ENCODE data around the gene SHH. TPM values are rescaled to one million over a fixed set of nuclear protein-coding genes. Genes with fewer than 3 reads are reported as not detected.

Gene SHH
- total and polyA plus RNA-seq, 9 donors = 0.33 to 0.48 TPM; not detected in 7

DNA sequence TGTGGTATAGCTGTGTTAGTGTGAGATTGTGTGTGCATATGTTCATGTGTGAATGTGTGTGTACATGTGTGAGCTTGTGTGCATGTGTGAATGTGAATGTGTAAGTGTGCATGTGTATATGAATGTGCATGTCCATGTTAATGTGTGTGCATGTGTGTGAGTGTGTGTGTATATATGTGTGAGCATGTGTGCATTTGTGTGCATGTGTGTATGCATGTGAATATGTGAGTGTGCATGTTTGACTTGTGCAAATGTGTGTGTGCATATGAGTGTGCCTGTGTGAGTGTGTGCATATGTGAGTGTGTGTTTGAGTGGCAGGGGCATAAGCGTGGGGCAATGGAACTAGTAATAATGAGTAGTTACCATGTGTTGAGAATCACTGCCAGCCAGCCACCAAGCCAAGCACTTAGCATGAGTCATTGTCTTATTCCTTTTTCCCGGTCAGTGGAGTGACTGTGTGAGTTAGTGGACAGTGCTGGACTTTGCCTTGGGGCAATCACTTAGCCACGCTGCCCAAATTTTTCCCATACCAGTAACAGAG is 46.3 kb upstream of the SHH start:
- no peak for DNase-seq
- Histone ChIP-seq H3K4me1 (ENCODE audit: insufficient read depth) (no peaks in the 10 kb centered on the region), H3K27me3 (no peaks in the 10 kb centered on the region), H3K9me3 (no peaks in the 10 kb centered on the region), H3K27ac (no peak overlapping the region), H3K4me3 (no peak overlapping the region), H3K36me3 (no peaks in the 10 kb centered on the region)
- 71 to 83% (median 79%) methylated on average over 3 of the region's 3 CpGs for WGBS, 3 donors
- TF ChIP-seq CTCF (IDR thresholded peaks at IDR 0.05) = no peak
- no peak for TF ChIP-seq EP300 (IDR thresholded peaks at IDR 0.05)
- no peak for TF ChIP-seq POLR2A (IDR thresholded peaks at IDR 0.05)
- intact Hi-C loops (cut with DNase I) = no loop called here

- 62 to 80% (median 64%) methylated on average over 3 of the region's 3 CpGs for WGBS, 3 donors
- H3K36me3 ChIP-seq = no peaks in the 10 kb centered on the region
- no peaks in the 10 kb centered on the region for H3K27me3 ChIP-seq
- no peak for DNase-seq
- intact Hi-C loops (cut with DNase I) = no loop called here
- H3K27ac ChIP-seq = no peak overlapping the region
- peaks cover 0 to 6% of the 10 kb centered on the region in 2 donors for H3K9me3 ChIP-seq
- no peaks in the 10 kb centered on the region for H3K4me1 ChIP-seq (ENCODE audit: insufficient read depth)
- TF ChIP-seq EP300 (IDR thresholded peaks at IDR 0.05) (no peak), POLR2A (IDR thresholded peaks at IDR 0.05) (no peak), CTCF (IDR thresholded peaks at IDR 0.05) (no peak)
- H3K4me3 ChIP-seq = no peak overlapping the region
Observed at GRCh38 chr7:155857141-155857540, 44.9 kb upstream of the SHH start.

DNA sequence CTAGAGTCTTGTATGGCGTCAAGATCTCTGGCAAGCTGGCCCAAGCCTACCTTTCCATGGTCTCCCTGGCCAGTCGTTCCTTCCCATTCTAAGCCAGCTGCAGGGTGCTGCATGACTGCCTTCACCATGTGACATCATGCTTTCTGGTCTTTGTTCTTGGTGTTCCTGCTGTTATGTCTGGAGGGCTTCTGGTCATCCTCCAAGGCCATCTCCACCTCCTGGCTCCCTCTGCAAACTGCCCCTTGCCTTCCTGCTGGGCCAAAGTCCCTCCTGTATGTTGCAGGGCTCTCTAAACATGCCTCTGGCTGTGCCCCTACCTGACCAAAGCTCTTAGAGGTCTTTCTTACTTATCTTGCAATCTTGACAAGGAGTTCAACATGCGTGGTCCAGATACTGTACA is 44.4 kb upstream of the SHH start:
- WGBS, 3 donors = 77 to 82% (median 79%) methylated on average over 3 of the region's 3 CpGs
- Histone ChIP-seq H3K4me1 (ENCODE audit: insufficient read depth) (no peaks in the 10 kb centered on the region), H3K27ac (no peak overlapping the region), H3K9me3 (peaks cover 0 to 6% of the 10 kb centered on the region in 2 donors), H3K27me3 (no peaks in the 10 kb centered on the region), H3K4me3 (no peak overlapping the region), H3K36me3 (no peaks in the 10 kb centered on the region)
- intact Hi-C loops (cut with DNase I) = no loop called here
- TF ChIP-seq CTCF (IDR thresholded peaks at IDR 0.05) = no peak
- no peak for TF ChIP-seq EP300 (IDR thresholded peaks at IDR 0.05)
- TF ChIP-seq POLR2A (IDR thresholded peaks at IDR 0.05) = no peak
- DNase-seq = no peak

DNA sequence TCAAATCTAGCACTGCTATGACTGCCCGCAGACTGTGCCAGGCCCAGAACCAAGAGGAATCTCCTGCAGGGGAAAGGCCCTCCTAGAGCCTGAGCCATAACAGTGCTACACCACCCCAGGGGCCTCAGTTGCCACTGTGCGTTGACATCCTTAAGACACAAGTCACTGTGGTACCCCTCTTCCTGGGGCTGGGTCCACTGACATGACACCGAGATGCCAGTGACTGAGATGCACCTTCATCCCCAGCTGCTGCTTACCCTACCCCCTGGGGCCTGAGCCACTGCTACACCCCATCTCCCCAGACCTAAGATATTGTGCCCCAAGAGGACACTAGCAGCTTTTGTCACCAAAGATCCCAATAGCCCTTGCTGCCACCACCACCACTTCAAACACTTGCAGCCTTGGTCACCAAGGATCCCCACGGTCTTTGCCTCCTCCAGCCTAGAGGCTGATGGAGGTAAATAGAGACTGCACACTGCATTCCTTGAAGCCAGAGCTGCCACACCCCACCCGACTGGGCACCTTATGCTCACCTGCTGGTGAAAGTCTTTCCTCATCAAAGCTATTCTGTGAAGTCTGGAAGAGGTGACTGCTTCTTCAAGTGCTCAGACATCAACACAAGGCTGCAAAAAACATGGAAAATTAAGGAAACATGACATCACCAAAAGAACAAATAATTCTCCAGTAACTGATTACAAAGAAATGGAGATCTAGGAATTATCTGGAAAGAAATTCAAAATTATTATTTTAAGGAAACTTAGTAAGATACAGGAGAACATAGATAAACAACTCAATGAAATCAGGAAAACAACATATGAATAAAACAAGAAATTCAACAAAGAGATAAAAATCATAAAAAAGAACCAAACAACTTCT is 40.4 kb upstream of the SHH start:
- Histone ChIP-seq H3K27ac (no peak overlapping the region), H3K4me3 (no peak overlapping the region), H3K9me3 (peaks cover 0 to 6% of the 10 kb centered on the region in 2 donors), H3K27me3 (no peaks in the 10 kb centered on the region), H3K4me1 (ENCODE audit: insufficient read depth) (no peaks in the 10 kb centered on the region), H3K36me3 (no peaks in the 10 kb centered on the region)
- intact Hi-C loops (cut with DNase I) = no loop called here
- WGBS, 3 donors = 80 to 83% (median 83%) methylated on average over 5 of the region's 5 CpGs
- TF ChIP-seq POLR2A (IDR thresholded peaks at IDR 0.05) (no peak), EP300 (IDR thresholded peaks at IDR 0.05) (no peak), CTCF (IDR thresholded peaks at IDR 0.05) (no peak)
- no peak for DNase-seq
